ENCODE data around the gene USP24.

DNA sequence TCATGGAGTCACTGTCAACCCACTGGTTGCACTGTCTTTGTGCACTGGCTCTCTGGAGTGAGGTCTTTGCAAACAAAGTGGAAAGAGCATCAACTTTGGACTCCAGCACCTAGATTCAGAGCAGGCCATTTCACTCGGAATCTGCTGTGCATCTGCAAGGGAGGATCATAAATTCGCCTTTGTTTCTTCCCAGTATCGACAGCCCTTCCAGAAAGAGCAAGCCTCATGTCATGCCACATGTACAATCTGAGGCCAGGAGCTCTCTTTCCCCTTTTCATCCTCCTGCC, 176.7 kb downstream of the USP24 start:
- no peak for TF ChIP-seq EZH2 (IDR thresholded peaks at IDR 0.05)
- no peak for TF ChIP-seq POLR2AphosphoS5 (IDR thresholded peaks at IDR 0.05; ENCODE audit: borderline replicate concordance, low read depth, low read length)

All from SK-N-MC (cell line).